Prostate gland (tissue), 2 donors: Measurements from ENCODE around the gene JAKMIP2.

Source experiments
- POLR2A ChIP-seq: fragments of 450-650 bp; IDR thresholded peaks from one replicate; pipeline ENCODE4 v1.6.1; 2016; ENCODE audit warnings: antibody characterized with exemption, mild to moderate bottlenecking
- TF ChIP-seq, protein P1 (sequence below), 4 experiments: fragments of 200-600 bp in 2 of 4; fragments of 450-650 bp in 2 of 4; sonication (generic) in 2 of 4; IDR thresholded peaks; 1 replicate in 3 of 4; 2 replicates in 1 of 4; pipeline ENCODE4 v1.5.1; 2016 to 2019; ENCODE audit warnings: antibody characterized with exemption in 4 of 4, mild to moderate bottlenecking in 2 of 4, moderate library complexity in 2 of 4

GRCh38 chr5:147752033-147752432 lies 30.5 kb downstream of the JAKMIP2 start:
- TF ChIP-seq, protein P1, sequence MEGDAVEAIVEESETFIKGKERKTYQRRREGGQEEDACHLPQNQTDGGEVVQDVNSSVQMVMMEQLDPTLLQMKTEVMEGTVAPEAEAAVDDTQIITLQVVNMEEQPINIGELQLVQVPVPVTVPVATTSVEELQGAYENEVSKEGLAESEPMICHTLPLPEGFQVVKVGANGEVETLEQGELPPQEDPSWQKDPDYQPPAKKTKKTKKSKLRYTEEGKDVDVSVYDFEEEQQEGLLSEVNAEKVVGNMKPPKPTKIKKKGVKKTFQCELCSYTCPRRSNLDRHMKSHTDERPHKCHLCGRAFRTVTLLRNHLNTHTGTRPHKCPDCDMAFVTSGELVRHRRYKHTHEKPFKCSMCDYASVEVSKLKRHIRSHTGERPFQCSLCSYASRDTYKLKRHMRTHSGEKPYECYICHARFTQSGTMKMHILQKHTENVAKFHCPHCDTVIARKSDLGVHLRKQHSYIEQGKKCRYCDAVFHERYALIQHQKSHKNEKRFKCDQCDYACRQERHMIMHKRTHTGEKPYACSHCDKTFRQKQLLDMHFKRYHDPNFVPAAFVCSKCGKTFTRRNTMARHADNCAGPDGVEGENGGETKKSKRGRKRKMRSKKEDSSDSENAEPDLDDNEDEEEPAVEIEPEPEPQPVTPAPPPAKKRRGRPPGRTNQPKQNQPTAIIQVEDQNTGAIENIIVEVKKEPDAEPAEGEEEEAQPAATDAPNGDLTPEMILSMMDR (IDR thresholded peaks at IDR 0.05) = no peak
- TF ChIP-seq POLR2A = no peak
